HuH-7.5 (cell line): ENCODE results near the gene TOLLIP.
"Not testable (repeated sequence)": the region's sequence is repeated elsewhere in the genome, so short reads cannot be mapped to it uniquely, and the experiment has no call there.

Experiments
- DNase-seq: peaks from one replicate; pipeline ENCODE4 v3.0.0; 2011; ENCODE audit warnings: low spot score

Gene TOLLIP

GRCh38 chr11:1343391-1344055, 34.1 kb upstream of the TOLLIP start:
- DNase-seq, result no peak

- no peak for DNase-seq
Measured at GRCh38 chr11:1342946-1343345, 33.5 kb upstream of the TOLLIP start.

GRCh38 chr11:1341928-1342524, 32.6 kb upstream of the TOLLIP start:
- DNase-seq, result no peak

GRCh38 chr11:1341226-1341625, 31.8 kb upstream of the TOLLIP start:
- DNase-seq, result not testable (repeated sequence)

GRCh38 chr11:1340111-1340510, 30.7 kb upstream of the TOLLIP start:
- no peak for DNase-seq

- DNase-seq, result no peak
Measured at GRCh38 chr11:1339066-1339675, 29.7 kb upstream of the TOLLIP start.

- no peak for DNase-seq
Measured at GRCh38 chr11:1338201-1339065, 29.0 kb upstream of the TOLLIP start.

GRCh38 chr11:1337647-1338007, 28.2 kb upstream of the TOLLIP start:
- DNase-seq, result no peak

GRCh38 chr11:1336836-1337646, 27.6 kb upstream of the TOLLIP start:
- no peak for DNase-seq

GRCh38 chr11:1335811-1336761, 26.7 kb upstream of the TOLLIP start:
- no peak for DNase-seq

GRCh38 chr11:1335264-1335810, 25.9 kb upstream of the TOLLIP start:
- no peak for DNase-seq

GRCh38 chr11:1333860-1334259, 24.4 kb upstream of the TOLLIP start:
- no peak for DNase-seq

GRCh38 chr11:1333091-1333772, 23.8 kb upstream of the TOLLIP start:
- DNase-seq, result no peak

- no peak for DNase-seq
Measured at GRCh38 chr11:1330473-1330872, 21.0 kb upstream of the TOLLIP start.

GRCh38 chr11:1327064-1327460, 17.6 kb upstream of the TOLLIP start:
- no peak for DNase-seq

- DNase-seq, result no peak
Measured at GRCh38 chr11:1326435-1327063, 17.1 kb upstream of the TOLLIP start.

GRCh38 chr11:1323774-1324173, 14.3 kb upstream of the TOLLIP start:
- no peak for DNase-seq

GRCh38 chr11:1317993-1318392, 8.6 kb upstream of the TOLLIP start:
- no peak for DNase-seq

GRCh38 chr11:1317432-1317831, 8.0 kb upstream of the TOLLIP start:
- no peak for DNase-seq
